HCT116 (cell line): ENCODE data around the gene SIN3B.

ENCODE experiments used
- EZH2 ChIP-seq: fragments of 200-600 bp; sonication (generic); IDR thresholded peaks from 2 replicates; pipeline ENCODE4 v1.6.1; 2017; ENCODE audit warnings: antibody characterized with exemption, mixed run types
- SIN3A ChIP-seq: IDR thresholded peaks from 2 replicates; pipeline ENCODE4 v1.6.1; 2012; ENCODE audit warnings: low read depth

DNA sequence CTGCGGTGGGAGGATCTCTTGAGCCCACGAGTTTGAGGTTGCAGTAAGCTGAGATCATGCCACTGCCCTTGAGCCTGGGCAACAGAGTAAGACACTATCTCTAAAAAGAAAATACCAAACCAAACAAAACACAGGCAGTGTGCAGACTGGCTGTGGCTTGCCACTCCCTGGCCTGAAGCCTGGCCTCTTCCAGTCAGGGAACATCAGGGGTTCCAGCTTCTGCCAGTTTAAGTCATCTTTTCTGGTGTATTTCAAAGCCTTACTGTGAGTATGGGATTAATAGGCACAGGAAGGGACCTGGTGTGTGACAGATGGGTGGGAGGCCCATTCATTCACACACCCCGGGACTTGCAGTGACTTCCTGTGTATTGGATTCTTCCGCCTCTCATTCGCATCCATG is 32.6 kb downstream of the SIN3B start:
- TF ChIP-seq SIN3A (no peak), EZH2 (no peak)
